ENCODE data around the gene KRT38. TPM values are rescaled to one million over a fixed set of nuclear protein-coding genes. Genes with fewer than 3 reads are reported as not detected.
A peak's percentile ranks its signal among the peaks of the same experiment; 100 is the strongest.

The KRT38 gene
- total and polyA plus RNA-seq, 7 donors = 0.03 TPM; not detected in 6

DNA sequence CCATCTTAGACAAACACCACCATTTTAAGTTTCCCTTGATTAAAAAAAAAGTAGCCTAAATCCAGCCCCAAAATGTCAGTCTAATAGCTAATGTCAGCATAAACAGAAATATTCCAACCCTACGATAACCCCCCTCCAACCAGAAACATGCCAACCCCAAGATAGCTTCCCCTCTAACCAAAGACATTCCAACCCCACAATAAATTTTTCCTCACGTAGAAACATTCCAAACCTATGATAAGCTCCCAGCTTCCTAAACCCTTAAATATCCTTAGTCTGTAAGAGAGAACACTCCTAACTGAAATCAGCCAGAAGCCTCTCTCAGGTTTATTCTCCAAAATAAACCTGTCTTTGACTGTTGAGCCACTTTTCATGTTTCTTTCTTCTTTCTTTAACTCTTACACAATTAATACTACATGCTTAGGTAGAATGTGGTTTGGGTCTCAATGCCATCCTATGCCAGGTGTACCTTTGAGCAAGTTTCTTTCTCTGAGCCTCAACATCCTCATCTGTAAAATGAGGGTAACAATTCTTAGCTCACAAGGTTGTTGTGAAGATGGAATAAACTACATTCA, 10.5 kb upstream of the KRT38 start:
- Histone ChIP-seq H3K36me3 (ENCODE audit: insufficient read depth in 1 of 2, low read depth in 1 of 2) (no peaks in the 10 kb centered on the region), H3K4me1 (no peaks in the 10 kb centered on the region), H3K4me3 (no peak overlapping the region), H3K9me3 (no peaks in the 10 kb centered on the region), H3K27me3 (ENCODE audit: insufficient read depth in 3 of 3, low read length in 2 of 3) (no peaks in the 10 kb centered on the region), H3K27ac (no peak overlapping the region)
- DNase-seq (no peak), ATAC-seq (no peak)
- TF ChIP-seq, protein P1, sequence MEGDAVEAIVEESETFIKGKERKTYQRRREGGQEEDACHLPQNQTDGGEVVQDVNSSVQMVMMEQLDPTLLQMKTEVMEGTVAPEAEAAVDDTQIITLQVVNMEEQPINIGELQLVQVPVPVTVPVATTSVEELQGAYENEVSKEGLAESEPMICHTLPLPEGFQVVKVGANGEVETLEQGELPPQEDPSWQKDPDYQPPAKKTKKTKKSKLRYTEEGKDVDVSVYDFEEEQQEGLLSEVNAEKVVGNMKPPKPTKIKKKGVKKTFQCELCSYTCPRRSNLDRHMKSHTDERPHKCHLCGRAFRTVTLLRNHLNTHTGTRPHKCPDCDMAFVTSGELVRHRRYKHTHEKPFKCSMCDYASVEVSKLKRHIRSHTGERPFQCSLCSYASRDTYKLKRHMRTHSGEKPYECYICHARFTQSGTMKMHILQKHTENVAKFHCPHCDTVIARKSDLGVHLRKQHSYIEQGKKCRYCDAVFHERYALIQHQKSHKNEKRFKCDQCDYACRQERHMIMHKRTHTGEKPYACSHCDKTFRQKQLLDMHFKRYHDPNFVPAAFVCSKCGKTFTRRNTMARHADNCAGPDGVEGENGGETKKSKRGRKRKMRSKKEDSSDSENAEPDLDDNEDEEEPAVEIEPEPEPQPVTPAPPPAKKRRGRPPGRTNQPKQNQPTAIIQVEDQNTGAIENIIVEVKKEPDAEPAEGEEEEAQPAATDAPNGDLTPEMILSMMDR (IDR thresholded peaks at IDR 0.05) = no peak
- intact Hi-C loops (cut with DNase I) = no loop called here
- 59 to 74% (median 65%) methylated on average over 2 of the region's 2 CpGs for WGBS, 3 donors

DNA sequence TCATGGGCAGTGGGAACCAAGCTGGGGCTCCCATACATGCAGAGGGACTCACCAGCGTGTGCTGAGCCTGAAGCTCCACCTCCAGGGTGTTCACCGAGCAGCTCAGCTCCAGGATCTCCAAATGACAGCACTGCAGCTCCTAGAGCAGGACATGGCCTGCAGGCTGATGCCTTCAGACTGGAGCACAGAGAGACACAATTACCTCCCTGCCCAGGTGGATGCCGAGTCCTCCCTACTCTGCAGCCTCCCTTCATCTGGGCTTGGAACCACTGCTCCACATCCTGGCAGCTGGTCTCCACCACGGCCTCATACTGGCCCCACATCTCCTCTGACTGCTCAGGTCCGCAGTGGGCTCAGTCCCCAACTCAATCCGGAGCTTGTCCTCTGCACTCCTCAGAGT, 8.2 kb upstream of the KRT38 start:
- Histone ChIP-seq H3K27me3 (ENCODE audit: insufficient read depth in 3 of 3, low read length in 2 of 3) (peaks cover 0 to 3% (median 2%) of the 10 kb centered on the region in 3 donors), H3K27ac (no peak overlapping the region), H3K36me3 (ENCODE audit: insufficient read depth in 1 of 2, low read depth in 1 of 2) (no peaks in the 10 kb centered on the region), H3K9me3 (no peaks in the 10 kb centered on the region), H3K4me3 (no peak overlapping the region), H3K4me1 (no peaks in the 10 kb centered on the region)
- WGBS, 3 donors = 73 to 80% (median 76%) methylated on average over 6 of the region's 6 CpGs
- TF ChIP-seq, protein P1 (IDR thresholded peaks at IDR 0.05) = no peak
- ATAC-seq (no peak), DNase-seq (no peak)
- intact Hi-C loops (cut with DNase I) = no loop called here

DNA sequence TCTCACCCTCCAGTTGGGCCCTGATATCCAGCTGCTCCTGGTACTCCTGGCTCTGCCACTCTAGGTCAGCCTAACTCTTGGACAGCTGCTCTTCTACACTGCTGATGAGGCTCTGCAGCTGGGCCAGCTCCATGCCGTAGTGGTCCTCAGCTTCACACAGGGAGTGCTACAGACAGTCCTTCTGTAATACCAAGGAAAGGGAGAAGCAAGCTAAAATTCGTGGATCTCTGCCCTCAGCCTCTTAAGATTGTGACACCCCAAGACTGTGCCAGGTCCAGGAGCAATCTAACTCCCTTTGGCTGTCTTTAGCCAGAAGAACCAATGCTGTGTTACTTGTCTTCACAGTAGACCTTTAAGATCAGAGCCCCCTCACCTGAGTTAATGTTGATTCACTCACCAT, 7.7 kb upstream of the KRT38 start:
- Histone ChIP-seq H3K4me1 (no peaks in the 10 kb centered on the region), H3K4me3 (no peak overlapping the region), H3K36me3 (ENCODE audit: insufficient read depth in 1 of 2, low read depth in 1 of 2) (no peaks in the 10 kb centered on the region), H3K9me3 (no peaks in the 10 kb centered on the region), H3K27me3 (ENCODE audit: insufficient read depth in 3 of 3, low read length in 2 of 3) (peaks cover 0 to 3% (median 2%) of the 10 kb centered on the region in 3 donors), H3K27ac (no peak overlapping the region)
- DNase-seq (no peak), ATAC-seq (peak in 1 of 4 donors; percentile 47)
- intact Hi-C loops (cut with DNase I) = no loop called here
- whole genome bisulfite sequencing, 3 donors = 19 to 33% (median 27%) methylated on average over 2 of the region's 2 CpGs
- TF ChIP-seq, protein P1 (IDR thresholded peaks at IDR 0.05) = no peak

DNA sequence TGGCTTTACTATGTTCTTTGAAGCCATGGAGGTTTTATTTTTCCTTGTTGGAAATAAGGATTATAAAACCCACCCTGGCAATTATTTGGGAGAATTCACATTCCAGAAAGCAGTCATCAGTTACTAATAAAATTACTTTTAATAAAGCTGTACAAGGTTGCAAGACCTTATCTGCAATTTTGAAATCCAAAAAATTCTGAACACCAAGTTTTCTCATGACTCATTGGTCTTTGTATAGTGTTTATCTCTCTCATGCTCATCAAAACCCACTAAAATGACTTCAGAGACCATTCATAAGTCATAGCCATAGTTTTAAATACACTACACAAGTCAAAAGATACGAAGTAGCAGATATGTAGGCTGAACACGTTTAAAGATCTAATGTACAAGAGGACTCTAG, 6.0 kb upstream of the KRT38 start:
- Histone ChIP-seq H3K27me3 (ENCODE audit: insufficient read depth in 3 of 3, low read length in 2 of 3) (peaks cover 0 to 3% (median 2%) of the 10 kb centered on the region in 3 donors), H3K4me3 (no peak overlapping the region), H3K9me3 (no peaks in the 10 kb centered on the region), H3K36me3 (ENCODE audit: insufficient read depth in 1 of 2, low read depth in 1 of 2) (no peaks in the 10 kb centered on the region), H3K4me1 (no peaks in the 10 kb centered on the region), H3K27ac (no peak overlapping the region)
- DNase-seq (no peak), ATAC-seq (no peak)
- intact Hi-C loops (cut with DNase I) = no loop called here
- 59 to 86% (median 76%) methylated on average over 2 of the region's 2 CpGs for WGBS, 3 donors
- TF ChIP-seq, protein P1 (IDR thresholded peaks at IDR 0.05) = no peak

DNA sequence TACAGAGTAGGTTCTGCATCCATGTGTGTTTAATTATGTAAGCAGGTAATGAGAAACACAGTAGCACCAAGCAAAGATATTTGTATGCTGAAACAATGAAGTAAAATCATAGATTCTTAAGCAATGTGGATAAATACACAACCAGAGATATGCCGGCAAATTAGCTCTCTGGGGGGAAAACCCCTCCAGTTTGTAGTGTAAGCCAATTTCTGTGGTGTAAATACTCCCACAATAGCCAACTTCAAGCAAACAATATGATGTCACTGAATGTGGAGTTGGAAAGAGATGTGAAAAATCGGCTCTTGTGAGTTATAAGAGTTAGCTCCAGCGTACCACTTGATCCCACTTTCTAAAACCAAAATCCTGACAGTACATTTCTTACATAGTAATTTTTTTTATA, 3.9 kb upstream of the KRT38 start:
- Histone ChIP-seq H3K36me3 (ENCODE audit: insufficient read depth in 1 of 2, low read depth in 1 of 2) (no peaks in the 10 kb centered on the region), H3K27me3 (ENCODE audit: insufficient read depth in 3 of 3, low read length in 2 of 3) (peaks cover 0 to 3% (median 2%) of the 10 kb centered on the region in 3 donors), H3K4me1 (no peaks in the 10 kb centered on the region), H3K27ac (no peak overlapping the region), H3K4me3 (no peak overlapping the region), H3K9me3 (no peaks in the 10 kb centered on the region)
- no peak for ATAC-seq
- DNase-seq = no peak
- 56 to 72% (median 72%) methylated on average over 3 of the region's 3 CpGs for WGBS, 3 donors
- intact Hi-C loops (cut with DNase I) = no loop called here
- TF ChIP-seq, protein P1 (IDR thresholded peaks at IDR 0.05) = no peak
